GDM1 (cell line): ENCODE measurements around the gene SLCO3A1.

ENCODE experiments used
- DNase-seq: peaks from one replicate; lab custom pipeline; 2025; lab: John Stamatoyannopoulos, UW

SLCO3A1 gene

DNA sequence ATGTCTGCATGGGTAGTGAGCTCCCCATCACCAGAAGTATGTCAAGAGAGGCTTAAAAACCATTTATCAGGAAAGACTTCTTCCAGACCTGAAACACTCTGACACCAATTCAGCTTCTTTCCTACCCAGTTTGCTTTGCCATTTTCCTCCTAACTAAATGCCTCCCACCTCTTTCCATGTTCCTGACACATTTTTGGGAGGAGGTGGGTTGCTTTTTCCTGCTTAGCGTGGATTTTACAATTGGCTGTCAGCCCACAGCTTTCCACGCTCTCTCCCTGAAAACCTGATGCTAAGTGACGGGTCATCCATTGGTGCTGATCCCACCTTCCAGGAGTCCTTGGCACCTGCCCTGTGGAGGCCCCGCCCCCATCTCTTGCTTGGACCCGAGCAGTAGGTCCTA lies 275.3 kb downstream of the SLCO3A1 start:
- DNase-seq, result no peak

DNA sequence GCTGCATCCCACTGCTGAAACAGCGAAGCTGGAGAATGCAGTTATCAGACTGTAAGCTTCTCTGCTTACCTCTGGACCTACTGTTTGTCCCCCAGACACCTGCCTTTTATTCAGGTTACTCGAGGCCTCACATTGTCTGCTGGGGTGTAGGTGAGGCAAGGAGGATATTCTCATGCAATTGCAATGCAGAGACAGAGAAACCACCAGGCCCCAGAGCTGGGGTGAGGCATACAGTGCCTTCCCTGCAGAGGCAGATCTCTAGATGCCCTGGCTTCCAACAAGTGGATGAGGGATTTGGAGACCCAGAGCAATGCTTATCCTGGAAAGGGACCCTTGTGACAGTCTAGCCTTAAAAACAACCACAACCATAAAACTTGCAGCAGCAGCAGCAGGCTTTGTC lies 276.7 kb downstream of the SLCO3A1 start:
- DNase-seq, result no peak

DNA sequence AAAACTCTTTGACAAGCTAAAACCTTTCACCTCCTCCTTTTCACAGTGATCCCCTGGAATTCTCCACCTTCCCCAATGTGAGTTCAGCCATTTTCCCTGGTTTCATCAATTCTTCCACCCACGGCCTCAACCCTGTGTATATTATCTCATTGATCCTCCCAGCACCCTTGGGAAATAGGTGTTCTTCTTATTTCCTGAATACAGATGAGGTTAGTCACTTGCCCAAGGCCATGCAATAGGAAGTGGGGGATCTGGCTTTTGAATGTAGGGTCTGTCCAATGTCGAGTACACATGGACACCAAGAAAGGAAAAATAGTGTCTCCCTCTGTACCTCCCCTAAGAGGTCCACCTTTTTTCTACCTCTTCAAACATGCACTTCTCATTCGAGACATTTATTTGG lies 277.4 kb downstream of the SLCO3A1 start:
- DNase-seq, result no peak

DNA sequence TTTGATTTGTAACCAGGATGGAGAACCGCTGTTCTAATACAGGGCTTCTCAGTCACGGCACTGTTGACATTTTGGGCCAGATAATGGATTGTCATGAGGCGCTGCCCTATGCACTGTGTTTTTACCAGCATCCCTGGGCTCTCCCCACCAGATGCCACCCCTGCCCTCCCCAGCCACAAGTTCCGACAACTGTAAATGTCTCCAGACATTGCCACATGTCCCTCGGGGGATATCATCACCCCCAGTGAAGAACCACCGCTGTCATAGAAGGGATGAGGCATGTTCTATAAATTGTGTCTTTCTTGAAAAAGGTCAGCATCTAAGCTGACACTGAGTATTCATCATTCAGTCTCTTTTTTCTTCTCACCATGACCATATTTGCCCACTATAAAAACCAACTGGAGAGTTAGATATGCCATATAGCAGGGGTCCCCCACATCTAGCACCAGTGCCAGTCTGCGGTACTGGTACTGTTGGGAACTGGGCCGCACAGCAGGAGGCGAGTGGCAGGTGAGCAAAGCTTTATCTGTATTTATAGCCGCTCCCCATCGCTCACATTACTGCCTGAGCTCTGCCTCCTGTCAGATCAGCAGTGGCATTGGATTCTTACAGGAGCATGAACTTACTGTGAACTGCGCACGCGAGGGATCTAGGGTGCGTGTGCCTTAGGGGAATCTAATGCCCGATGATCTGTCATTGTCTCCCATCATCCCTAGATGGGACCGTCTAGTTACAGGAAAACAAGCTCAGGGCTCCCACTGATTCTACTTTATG lies 279.7 kb downstream of the SLCO3A1 start:
- DNase-seq, result no peak

DNA sequence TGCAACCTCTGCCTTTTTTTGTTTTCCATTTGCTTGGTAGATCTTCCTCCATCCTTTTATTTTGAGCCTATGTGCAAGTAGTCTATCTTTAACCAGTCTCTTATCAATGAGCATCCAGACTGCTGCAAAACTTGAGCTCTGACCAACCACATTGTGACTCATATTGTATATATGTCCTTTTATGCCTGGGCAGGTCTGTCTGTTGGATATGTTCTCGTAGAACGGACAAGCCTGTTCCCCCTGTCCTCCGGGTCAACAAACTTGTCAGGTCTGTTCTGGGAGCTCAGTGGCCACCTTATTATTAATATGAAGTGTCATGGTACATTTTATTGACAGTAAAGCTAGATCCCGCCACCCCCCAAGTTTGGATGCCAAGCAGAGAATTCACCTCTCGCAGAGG lies 287.3 kb downstream of the SLCO3A1 start:
- DNase-seq, result no peak

DNA sequence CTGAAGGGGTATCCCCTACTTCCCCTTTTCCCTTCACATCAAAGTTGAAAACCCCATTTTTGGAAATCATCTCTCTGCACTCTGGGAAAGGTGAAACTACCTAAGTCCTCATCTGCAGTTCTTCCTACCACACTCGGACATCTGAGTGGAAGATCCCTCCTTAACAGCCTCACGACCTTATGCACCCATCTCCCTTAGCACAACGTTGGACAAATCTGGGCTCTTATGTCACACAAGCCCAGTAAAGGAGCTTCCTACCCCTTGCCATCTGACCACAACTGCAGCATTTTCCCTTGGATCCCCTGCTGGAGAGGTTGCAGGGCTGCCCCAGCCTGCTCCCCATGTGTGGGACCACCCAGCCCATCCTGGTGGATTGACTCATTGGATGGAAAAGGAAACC lies 288.1 kb downstream of the SLCO3A1 start:
- no peak for DNase-seq

DNA sequence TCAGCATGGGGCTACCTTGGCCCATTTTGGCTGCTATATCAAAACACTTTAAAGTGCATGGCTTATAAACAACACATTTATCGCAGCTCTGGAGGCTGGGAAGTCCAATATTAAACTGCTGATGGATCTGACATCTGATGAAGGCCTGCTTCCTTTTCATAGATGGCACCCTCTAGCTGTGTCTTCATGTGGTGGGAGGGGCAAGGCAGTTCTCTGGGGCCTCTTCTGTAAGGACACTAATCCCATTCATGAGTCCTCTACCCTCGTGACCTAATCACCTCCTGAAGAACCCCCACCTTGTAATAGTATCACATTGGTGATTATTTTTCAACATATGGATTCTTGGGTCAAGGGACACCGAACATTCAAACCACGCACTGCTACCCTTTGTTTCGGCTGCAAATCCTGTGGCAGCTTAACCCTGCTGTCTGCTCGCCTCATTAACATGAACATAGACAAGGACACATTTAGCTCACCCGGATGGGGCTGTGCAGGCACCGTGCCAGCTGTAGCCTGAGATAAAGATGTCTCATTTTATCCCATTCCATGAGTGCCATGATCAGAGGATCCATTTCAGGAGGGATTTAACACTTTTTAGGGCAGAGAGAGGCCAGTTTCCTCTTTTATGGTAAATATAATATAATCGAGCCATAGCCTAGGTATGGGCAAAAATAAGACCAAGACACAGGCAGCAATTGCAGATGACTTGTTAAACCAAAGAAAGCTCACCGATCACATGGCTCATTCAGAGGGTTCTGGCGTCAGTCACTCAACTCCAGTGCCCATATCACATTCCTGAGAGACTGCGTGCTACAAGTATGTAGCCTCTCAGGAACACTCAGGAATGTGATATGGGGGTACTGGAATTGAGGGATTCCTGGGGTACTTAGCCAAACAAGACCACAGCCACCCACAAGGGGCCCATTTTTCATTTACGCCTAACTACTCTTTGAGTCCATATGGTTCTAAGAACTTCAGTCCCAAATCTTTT lies 289.0 kb downstream of the SLCO3A1 start:
- no peak for DNase-seq

DNA sequence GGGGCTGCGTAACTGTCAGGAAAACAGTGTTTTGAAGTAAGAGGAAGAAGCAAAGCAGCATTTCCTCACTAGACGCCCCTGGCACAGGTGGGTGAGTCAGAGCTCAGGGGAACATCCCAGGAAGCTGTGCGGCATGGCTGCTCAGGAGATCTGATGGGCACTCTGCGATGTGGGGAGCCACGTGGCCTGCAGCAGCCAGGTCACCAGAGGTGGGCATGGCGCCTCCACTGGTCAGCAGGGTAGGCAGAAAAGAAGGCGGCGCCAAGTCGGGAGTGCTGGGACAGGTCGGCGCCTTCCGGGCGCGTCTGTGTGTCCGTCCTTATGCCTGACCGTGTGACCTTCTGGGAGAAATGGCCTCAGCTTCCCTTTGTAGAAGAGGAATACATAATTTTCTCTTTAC lies 290.3 kb downstream of the SLCO3A1 start:
- no peak for DNase-seq

DNA sequence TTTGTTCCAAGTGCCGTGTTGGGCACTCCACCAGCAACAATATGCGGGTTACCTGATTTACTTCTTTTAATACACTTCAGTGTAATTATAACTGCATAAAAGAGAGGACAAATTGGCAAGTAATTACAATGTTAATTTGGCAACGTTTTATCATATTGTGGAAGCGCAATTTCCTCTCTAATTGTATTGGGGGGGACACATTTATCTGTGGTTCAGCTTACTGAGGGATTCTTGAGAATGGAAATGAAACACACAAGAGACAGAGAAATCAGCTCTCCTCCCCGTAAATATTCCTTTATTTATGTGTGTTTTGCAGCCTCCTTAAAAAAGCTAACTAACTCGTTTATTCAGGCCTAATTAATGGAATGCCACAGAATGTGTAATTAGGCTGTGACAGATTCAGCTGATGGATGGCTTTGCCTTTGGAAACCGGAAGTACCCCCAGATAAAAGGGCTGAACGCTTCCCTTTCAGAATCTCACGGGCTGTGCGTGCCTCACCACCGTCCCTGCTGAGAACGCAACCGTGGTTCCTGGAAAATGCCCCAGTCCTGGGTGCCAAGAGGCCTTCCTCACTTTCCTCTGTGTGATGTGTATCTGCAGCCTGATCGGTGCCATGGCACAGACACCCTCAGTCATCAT lies 293.1 kb downstream of the SLCO3A1 start:
- DNase-seq, result no peak

DNA sequence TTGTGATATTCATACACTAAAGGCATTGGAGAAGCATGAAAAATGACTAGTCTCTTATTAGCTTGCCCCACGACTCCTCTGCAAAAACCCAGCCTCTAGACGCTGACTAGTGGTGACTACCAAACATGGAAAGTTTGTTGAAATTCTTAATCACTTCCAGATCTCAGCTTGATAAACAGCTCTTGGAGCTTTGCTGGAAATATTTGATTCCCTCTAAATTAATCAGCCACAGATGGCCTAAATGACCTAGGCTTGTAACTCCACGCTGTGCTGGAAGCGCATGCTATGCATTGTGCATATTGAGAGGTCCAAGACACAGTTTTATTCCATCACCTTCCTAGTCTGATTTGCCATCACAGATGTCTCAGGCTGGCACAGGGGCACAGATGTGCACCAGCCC lies 295.5 kb downstream of the SLCO3A1 start:
- no peak for DNase-seq

DNA sequence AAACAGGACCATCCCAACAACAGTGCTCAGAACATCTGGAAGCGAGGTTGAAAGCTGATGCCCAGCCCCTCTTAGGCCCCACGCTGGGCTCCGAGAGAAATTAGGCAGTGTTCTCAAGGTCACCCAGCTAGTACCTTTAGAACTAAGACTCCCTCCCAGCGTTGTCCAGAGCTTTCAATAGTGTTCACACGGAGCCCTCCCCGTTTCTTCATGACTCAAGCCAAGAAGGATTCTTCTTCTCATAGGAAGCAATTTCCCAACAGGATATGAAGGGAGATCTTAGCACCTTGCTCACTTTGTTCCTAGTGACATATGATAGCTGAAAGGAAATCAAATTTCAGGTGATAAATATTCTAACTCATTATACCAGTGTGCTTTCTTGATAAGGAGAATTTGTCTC lies 296.0 kb downstream of the SLCO3A1 start:
- no peak for DNase-seq

DNA sequence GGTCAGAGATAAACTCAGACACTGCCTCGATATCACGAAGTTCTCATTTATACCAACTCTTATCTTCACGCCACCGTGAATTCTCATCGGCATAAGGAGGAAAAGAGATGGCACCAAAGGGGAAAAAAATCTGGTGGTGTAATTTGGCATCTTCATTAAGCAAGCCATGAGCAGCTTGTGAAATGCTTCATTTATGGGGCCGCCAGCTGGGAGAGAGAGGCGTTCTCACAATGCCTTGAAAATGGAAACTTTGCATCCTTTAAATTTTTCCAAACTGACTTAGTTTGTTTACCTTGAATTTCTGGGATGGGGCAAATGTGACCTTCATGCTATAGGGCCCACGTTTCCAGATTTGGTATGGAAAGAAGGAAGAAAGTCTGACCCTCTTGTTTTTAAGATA lies 297.7 kb downstream of the SLCO3A1 start:
- no peak for DNase-seq

DNA sequence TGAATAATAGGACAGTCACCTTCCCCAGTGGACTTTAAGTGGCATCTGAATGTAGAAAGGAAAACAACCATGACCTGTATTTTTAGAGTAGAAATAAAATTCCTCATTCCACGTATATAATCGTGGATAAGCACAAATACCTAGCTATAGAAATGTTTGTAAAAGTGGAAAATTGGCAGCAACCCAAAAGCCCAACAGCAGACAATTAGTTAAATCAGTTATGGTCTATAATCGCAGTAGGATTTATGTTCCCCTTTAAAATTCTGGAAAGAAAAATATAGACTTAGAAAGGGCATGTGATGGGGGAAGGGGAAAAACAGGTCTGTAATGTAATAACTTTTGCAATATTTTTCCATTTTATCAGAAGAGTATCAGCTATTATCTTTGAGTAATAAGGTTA lies 298.2 kb downstream of the SLCO3A1 start:
- no peak for DNase-seq

DNA sequence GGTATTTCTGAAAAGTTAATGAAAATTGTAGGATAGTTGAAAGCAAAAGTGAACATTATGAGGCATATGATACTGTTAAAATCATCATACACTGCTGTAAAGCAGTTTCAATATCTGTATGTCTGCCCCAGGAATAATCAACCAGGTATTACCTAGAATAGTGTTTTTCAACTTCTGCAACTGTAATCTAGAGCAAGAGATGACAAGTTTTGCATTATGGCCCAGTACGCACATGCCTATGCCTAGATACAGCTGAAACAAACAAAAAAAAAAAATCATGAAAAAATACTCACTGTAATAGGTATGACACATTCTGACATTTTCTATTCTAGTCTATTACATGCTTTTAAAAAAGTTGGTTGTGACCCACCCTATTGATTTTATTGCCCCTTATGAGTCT lies 299.5 kb downstream of the SLCO3A1 start:
- no peak for DNase-seq

DNA sequence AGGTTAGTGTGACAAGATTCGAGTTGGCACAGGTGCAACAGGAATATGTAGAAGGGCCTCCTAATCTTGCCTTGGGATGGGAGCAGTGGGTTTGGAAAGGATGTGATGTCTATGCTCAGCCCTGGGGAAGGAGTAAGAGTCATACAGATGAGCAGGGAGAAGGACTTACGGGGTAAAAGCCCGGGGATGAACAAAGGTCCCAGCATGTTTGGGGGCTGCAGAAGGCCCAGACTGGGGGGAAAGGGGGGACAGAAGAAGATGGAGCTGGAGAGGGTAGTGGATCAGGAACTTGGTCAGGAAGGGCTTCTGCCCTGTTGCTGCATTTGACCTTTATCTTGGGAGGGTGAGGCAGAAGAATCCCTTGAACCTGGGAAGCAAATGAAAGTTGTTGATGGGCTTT lies 300.1 kb downstream of the SLCO3A1 start:
- DNase-seq, result no peak

DNA sequence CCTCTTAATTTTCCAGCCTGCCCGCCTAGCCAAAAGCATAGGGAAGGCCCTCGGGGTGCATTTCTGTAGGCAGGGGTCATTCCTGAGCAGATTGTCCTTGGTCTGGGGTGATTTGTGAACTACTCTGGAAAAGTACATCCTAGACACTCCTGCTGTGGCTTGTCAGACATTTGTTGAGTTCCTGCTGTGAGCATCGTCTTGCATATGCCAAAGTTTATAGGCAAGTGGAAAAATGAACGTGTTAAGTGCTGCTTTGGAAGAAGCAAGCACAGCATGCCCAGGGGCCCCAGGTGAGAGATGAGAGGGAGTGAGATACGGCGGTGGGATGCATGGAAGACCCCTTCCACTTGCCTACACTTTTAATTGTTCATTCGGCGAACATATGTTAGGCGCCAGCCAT lies 302.4 kb downstream of the SLCO3A1 start:
- DNase-seq, result no peak

DNA sequence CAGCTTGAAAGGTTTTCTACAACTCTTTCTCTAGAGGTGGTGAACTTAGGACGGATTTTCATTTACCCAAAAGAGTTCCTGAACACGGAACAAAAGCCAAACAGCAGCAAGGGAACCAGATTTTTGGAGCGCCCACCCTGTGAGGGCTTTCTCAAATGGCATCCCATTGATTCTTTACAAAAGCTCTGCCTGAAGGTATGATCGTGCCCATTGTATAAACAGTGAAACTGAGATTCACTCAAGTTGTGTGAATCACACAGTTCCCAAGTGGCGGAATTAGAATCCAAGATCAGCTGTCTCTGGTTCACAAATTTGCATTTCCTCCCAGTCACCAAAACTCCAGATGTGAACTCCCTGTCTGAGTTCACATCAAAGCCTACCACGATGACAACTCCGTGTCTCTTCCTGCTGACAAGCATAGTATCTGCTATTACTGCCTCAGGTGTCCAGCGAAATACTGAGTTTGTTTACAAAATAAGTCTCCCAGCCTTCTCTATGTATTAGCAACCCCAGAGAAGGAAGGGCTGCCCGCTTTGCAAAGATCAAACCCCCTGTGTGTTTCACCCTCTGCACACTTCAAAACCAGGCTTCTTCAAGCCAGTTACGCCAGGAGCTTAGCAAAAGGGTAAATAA lies 304.3 kb downstream of the SLCO3A1 start:
- DNase-seq, result no peak

DNA sequence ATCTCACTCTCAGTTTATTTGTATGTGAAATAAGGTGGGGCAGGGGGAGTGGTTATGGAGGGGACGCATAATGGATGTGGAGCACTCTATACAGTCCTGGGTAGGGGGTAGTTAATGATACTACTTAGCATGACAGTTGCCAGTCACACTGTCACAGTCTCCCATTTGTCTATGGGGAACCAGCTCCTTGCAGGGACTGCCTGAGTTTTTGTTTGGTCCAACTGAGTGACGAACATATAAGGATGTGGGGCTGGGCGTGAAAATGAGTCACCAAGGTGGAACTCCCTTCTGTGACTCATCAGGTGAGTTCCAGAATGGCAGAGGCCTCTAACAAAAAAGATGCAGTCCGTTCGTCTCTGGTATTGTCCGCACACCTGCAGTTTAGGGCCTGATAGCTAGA lies 304.9 kb downstream of the SLCO3A1 start:
- no peak for DNase-seq

DNA sequence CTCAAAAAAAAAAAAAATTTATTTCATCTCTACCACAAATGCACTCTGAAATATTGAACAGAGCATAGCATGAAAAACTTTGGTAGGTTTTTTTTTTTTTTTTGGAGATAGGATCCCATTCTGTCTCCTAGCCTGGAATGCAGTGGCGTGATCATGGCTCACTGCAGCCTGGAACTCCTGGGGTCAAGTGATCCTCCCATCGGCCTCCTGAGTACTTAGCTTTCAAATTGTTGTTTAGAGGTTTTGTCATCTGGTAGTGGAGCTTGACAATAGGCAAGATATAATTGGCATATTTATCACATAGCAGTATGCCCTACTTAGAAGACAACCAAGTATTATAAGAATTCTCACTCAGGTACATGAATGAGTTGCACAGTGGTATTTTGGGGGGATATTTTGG lies 306.0 kb downstream of the SLCO3A1 start:
- no peak for DNase-seq

DNA sequence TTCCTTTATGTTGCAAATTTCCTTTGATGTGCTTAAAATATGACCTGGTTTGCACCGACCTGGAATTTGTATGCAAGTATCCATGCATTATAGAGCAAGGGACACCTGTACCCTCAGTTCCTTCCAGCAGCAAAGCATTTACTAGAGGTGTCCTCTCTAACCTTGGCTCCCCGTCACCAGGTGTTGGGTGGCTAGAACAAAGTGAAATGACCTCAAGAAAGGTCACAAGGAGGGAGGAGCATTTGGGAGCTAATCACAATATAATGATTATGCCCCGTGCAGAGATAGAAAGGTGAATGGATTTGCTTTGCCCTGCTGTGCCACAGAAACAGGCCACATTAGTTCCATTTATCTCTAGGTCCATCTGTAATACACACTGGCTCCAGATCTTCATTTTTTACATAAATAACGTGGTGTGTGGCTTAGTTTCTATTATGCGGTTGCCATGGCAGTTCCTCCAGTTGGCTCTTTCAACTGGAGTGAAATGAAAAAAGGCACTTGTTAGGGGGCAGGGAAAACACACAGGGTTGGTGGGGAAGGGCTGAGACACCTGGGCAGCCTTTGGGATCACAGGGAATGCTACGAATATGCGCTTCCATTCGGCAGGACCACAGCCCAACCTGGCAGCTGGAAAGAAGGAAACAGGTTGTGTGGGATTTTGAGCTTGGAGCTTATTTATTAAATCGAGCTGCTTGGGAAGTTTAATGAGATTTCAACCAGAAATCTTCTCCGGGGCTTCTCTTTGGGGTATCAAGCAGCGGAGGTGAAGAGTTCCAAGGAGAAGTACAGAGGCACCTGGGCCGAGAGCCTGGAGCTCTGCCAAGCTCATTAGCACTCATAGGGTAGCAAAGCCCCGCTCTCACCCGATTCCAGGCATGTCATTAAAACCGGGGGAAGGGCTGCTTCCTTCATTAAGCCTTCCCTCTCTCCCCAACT lies 306.7 kb downstream of the SLCO3A1 start:
- DNase-seq, result no peak

DNA sequence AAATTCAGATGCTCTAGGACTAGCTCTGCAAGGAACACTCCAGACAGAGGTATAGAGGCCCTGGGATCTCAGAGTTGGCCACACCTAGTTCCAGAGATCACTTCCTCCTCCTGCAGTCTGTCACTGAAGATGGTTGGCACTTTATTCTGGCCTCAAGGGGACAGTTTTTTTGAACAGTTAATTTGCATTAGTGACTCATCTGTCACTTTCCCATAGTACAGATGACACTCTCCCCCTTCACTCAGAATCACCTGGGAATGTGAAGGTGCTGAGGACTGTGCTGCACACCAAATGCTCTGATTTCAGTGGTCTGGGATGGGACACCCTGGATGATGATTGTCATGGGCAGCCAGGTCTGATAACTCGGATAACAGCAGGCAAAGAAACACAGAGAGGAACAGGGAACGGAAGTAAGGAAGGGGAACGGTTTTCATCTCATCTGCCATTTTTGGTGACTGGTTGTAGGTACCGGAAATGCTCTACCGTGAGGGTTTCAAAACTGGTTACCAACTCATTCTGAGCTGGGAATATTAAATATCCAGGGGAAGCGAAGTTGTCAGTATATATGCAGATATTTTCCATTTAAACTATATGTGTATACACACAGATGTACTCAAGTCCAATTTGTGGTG lies 307.6 kb downstream of the SLCO3A1 start:
- no peak for DNase-seq
